GM15510 (cell line): ENCODE measurements around the gene CHRNA1.

Source experiments
- POLR2A ChIP-seq: IDR thresholded peaks from 3 replicates; pipeline ENCODE4 v1.6.1; 2011; ENCODE audit warnings: borderline replicate concordance; ENCODE audit not compliant: insufficient read length; ENCODE audit errors: extremely low read depth

The CHRNA1 gene

DNA sequence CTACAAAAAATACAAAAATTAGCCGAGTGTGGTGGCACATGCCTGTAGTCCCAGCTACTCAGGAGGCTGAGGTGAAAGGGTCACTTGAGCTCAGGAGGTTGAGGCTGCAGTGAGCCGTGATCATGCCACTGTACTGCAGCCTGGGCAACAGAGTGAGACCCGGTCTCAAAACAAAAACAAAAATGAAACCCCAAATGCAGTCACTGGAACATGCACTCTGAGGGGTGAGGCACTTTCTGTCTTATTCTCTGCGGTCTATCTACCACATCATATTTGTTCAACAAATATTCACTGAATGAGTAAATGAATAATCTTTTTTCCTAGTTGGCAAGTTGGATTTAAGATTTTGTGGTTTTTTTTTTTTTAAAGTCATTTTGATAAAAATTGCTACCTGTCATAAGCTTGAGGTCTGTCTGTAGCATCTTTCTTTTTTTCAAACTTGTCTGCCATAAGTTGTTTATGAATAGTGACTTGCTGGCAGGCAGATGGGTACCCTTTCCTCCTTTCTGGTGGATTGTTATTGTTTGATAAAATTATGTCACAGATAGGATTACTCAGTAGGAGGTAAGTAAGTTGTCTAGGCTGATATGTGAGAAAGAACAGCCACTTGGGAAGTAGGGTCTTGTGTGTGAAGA is 11.8 kb downstream of the CHRNA1 start:
- TF ChIP-seq POLR2A, result no peak

DNA sequence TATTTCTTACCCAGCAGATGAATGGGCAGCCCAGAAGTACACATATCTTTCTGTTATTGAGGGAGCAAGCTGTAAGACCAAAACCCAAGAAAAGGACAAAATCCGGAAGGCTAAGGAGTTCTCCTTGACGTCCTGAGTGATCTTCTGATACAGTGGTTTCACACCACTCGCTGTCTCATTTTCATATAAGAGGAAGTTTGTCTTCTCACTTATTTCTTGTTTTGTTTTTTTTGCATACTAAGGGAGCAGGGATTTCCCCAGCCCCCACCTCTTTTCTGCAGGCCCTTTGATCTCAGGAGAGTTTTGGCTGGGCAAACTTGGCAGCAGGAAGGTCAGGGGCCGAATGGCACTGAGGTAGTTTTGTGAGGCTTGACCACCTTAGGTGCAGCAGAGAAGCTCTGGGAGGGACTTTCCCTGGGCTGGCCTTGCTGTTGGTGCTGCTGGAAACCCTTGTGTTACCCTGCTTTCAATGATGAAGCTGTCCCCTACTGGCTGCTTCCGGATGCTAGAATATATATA is 13.3 kb downstream of the CHRNA1 start:
- no peak for TF ChIP-seq POLR2A

DNA sequence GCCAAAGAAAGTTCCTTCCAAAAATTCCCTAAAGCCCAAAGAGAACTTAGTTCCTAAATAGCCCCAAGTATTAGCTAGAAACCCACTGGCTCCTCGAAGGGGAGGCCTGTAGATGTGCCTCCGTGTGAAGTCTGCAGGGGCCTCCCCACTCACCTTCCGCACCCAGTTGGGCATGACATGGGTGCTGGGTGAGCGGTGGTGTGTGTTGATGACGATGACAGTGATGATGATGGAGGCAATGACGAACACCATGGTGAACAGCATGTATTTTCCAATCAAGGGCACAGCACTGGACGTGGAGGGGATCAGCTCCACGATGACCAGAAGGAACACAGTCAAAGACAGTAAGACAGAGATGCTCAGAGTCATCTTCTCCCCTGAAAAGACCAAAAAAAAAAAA is 14.5 kb downstream of the CHRNA1 start:
- TF ChIP-seq POLR2A, result no peak

DNA sequence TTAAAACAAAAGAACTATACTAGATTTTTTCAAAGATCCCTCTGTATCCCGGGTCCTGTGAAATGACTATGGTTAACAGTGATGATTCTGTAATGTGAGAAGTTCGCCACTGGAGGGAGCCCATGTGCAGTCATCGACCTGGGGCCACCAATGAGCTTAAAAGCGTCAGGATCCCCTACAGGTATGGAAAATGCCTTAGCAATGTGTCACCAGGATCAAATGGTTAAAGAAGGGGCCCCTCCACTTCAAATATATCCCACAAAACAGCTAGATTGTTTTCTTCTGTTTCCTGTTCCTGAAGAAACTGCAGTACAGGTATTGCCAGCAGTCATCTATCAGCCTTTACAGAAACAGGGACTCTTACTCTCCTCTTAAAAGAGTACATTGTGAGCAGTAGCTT is 15.3 kb downstream of the CHRNA1 start:
- no peak for TF ChIP-seq POLR2A

DNA sequence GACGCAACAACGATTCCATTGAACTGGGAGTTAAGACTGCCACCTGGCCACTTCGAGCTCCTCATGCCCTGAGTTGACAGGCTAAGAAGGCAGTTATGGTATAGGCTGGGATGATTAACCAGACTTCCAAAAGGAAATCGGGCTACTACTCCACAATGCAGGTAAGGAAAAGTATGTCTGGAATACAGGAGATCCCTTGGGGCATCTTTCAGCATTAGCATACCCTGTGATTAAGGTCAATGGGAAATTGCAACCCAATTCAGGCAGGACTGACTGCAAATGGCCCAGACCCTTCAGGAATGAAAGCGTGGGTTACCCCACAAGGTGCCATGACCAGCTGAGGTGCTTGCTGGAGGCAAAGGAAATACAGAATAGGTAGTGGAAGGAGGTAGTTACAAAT is 19.1 kb downstream of the CHRNA1 start:
- TF ChIP-seq POLR2A, result no peak

DNA sequence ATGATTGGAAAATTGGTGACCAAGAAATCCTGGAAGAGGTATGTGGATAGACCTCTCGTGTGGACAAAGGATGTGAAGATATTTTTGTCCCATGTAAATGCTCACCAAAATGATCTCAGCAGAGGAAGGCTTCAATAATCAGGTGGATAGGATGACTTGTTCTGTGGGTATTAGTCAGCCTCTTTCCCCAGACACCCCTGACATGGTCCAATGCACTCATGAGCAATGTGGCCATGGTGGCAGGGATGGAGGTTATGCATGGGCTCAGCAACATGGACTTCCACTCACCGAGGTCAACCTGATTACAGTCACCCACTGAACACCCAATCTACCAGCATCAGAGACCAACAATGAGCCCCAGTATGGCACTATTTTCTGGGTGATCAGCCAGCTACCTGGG is 20.2 kb downstream of the CHRNA1 start:
- TF ChIP-seq POLR2A, result no peak

DNA sequence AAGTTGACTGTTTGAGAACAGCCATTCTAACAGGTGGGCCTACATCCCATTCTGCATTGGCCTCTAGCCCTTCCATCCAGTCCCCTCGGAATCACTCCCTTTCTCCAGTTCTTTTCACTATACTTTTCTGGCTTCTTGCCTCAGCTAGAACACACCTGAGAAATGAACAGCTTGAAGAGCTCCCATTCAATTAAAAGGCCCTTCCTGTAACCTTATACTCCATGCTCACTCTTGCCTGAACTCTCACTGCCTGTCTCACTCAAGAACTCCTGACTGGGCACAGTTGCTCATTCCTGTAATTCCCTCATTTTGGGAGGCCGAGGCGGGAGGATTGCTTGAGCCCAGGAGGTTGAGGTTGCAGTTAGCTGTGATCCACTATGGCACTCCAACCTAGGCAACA is 23.6 kb downstream of the CHRNA1 start:
- TF ChIP-seq POLR2A, result no peak

DNA sequence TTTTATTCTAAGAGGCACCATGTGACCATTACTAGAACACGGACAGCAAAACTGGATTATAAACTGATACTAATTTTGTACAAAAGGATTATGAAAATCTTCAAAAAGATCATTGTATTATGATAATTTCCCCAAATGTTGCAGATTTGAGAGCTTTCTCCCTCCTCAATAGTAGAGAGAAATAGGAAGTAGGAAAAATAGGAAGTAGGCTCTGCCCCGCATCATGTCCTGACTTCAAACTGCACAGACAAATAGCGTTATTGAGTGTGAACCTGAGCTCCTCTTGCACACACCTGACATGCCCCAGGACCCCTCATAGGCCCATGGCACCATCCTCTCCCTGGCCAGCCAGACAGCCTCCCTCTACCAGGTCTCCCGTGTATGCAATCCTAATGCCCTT is 25.4 kb downstream of the CHRNA1 start:
- TF ChIP-seq POLR2A, result no peak

DNA sequence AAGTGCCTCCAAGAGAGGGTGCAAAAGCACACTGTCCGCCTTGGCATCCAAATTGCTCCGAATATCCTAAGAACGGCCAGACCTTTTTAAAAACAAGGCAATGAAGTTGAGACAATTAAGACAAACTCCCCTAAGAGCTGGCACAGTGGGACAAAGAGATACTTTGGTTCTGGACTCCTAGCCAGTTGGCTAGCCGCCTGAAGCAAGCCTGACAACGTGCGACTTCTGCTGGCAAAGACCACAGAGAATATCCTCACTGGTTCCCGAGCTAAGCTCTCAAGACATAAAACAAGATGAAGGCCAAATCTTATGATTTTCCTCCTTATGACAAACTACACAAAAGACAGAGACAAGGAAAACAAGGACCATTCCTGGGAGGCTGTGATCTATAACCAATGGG is 32.7 kb downstream of the CHRNA1 start:
- TF ChIP-seq POLR2A, result no peak

DNA sequence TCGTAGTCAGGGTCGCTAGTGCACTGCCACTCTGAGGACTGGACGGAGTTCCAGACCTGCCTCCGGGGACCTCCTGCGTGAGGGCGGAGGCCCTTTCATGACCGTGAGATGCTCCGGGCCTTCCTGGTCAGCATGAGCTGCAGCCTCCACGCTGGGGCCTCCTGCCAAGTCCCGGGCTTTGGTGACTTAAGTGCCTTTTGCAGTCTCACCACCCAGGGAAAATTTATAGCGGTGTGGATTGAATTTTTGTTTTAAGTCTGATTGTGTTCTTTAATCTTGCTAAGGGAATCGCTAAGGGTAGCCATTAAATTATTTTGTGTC is 33.6 kb downstream of the CHRNA1 start:
- TF ChIP-seq POLR2A, result no peak

DNA sequence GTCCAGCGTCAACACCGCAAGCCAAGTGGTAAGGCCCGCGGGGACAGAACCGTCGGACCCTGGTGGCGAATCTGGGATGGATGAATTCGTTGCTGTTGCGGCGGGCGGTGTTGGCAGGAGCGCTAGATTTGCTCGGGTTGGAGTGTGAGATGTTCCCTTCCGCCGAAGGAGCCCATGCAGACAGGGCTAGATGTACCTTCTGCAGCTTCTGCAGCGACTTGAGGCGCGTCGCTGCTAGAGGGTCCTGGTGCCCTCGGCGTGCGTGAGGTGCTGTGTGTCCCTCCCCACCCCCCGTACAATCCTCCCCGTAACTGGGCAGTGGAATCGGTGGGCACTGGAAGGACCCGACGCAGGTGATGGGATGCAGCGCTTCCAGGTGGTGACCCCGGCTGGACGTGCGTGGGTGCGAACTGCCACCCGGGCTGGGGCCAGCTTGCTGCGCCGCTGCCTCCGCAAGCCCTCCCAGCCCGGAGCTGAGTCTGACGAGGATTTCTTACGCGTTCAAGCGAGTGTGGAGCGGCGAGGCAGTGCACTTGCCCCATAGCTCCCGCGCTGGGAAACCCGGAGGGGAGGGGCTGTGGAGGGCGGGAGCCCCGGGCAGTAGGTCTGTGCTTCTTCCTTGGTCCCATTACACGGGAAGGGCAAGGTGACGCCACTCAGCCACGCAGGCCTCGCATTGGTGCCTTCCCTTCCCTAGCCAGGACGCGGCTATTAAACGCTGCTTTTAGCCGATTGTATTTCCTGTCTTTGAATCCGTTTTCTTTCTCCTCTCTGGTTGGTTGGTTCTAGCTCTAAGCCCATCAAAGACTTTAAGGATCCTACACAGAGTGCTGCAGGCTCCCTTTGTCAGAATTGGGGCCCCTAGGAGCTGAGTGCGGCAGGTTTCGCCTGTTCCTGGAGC is 34.2 kb downstream of the CHRNA1 start:
- TF ChIP-seq POLR2A, result no peak

DNA sequence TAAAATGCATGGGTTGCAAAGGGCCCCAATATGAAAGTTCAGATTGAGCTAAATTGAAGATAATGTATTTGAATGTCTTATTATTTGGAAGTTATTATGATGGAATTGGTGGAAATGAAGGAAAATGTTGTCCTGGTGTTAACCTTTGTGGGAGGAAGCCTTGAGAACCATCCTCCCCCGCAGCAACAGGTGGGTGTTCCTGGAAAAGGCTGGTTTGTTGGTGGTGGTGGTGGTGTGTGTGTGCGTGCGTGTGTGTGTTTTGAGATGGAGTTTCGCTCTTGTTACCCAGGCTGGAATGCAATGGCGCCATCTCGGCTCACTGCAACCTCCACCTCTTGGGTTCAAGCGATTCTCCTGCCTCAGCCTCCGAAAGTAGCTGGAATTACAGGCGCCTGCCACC is 36.2 kb downstream of the CHRNA1 start:
- no peak for TF ChIP-seq POLR2A

DNA sequence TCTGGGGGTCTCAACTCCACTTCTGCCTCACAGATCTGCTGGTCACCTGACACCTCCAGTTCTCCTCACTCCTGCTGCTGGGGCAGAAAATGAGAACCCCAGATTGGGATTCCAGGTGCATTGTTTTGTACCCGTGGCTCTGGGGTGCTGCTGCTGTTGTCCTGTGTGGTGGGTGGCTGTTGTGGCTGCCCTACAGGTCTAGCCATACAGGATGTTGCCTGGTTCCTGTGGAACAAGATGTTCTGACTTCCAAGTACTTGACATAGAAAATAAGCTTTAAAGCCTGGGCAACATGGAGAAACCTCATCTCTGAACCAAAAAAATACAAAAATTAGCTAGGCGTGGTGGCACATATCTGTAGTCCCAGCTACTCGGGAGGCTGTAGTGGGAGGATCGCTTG is 38.1 kb downstream of the CHRNA1 start:
- TF ChIP-seq POLR2A, result no peak

DNA sequence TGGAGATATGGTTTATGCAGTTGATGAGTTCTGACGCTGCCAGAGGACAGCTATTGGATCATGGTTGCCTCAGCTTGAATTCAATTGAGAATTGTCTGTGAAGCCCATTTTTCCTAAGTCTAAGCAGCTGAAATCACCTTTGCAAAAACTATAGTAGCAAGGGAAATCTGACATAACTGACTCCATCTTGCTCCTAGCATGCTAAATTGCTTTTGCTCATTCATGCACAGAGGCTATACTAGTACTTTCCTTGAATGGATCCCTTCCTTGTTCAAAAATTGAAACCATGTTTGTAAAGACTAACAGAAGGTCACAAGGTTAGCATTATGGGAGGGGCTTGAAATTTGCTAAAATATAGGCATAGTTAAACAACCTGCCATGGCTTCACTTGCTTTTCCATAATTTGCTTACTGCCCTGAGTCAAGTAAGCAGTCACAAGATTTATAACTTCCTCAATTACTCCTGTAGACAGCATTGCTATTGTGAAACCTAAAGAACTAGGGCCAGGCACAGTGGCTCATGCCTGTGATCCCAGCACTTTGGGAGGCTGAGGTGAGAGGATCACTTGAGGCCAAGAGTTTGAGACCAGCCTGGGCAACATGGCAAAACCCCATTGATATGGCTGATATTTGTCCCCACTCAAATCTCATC is 41.2 kb downstream of the CHRNA1 start:
- no peak for TF ChIP-seq POLR2A

DNA sequence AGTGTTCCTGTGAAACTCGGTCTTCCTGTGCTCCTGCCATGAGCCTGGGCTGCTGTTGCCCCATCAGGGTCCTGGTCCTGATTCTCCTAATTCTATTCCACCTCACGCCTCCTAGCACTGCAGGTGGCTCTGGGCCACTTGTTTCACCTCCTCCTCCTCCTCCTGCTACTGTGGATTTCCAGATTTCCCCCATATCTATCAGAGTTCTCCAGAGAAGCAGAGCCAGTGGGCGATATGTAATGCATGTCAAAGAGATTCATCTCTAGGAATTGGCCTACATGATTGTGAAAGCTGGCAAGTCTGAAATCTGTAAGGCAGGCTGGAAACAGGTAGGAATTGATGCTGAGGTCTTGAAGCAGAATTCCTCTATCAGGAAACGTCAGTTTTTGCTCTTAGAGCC is 45.3 kb downstream of the CHRNA1 start:
- no peak for TF ChIP-seq POLR2A

DNA sequence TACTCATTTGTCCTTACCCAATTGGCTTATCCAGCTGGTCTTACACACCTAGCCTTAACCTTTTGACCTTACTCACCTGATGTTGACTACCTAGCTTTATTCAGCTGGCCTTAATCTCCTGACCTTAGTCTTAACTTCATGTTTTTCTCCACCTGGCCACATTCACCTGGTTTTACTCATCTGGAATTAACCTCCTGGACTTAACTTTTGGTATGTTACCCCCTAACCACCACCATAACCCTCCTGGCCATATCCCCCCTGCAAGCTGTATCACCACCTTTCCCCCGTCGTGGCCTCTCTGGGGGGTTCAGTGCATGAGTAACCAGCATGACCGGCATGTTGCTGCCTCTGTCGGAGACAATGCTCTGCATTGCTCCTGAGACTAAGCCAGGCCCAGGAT is 45.7 kb downstream of the CHRNA1 start:
- no peak for TF ChIP-seq POLR2A

DNA sequence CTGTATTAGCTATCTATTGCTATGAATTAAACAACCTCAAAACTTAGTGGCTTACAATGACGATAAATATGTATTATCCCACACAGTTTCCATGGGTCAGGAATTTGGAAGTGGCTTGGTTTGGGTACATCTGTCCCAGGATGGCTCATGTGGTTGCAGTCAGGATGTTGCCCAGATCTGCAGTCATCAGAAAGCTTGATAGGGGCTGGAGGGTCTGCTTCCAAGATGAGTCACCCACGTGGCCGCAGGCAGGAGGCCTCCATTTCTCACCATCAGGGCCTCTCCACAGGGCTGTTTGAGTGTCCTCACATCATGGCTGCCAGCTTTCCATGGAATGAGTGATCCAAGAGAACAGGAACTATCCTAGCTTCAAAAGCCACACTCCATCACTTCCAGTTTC is 46.4 kb downstream of the CHRNA1 start:
- TF ChIP-seq POLR2A, result no peak

DNA sequence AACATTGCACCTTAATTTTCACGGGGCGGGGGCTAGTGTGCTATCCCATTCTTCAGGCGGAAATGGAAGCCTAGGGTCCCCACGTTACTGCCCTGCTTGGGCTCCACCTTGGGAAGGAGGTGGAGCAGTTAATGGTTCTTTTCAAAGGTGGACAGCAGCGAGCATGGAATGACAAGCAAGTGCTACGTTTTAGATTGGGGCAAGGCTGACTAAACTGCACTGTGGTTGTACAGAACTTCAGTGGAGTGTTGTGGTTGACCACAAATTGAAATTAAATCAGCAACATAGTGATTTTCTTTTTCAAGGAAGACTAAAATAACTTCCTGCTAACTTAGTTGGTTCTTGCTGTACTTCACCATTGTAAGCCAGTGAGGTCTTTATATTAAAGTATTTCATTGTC is 47.0 kb downstream of the CHRNA1 start:
- TF ChIP-seq POLR2A, result no peak
